Left ventricle myocardium inferior (tissue), 1 donor: ENCODE measurements around the gene EHHADH. TPM values are rescaled to one million over a fixed set of nuclear protein-coding genes. Genes with fewer than 3 reads are reported as not detected.

Experiments
- DNase-seq: peaks from one replicate; pipeline ENCODE4 v3.0.0-alpha.2; 2020
- H3K27ac ChIP-seq: fragments of 200-600 bp; replicated peaks from 2 replicates; pipeline ENCODE4 v1.8.0; 2021
- H3K27me3 ChIP-seq: fragments of 200-600 bp; 2 replicates; pipeline ENCODE4 v1.8.0; 2021; ENCODE audit warnings: low read depth
- H3K36me3 ChIP-seq: fragments of 200-600 bp; 2 replicates; pipeline ENCODE4 v1.8.0; 2021
- H3K4me1 ChIP-seq: fragments of 200-600 bp; 2 replicates; pipeline ENCODE4 v1.8.0; 2021
- H3K4me3 ChIP-seq: fragments of 200-600 bp; 2 replicates; pipeline ENCODE4 v1.8.0; 2021; ENCODE audit warnings: mild to moderate bottlenecking, moderate library complexity
- H3K9me3 ChIP-seq: fragments of 200-600 bp; replicated peaks from 2 replicates; pipeline ENCODE4 v1.8.0; 2021
- CTCF ChIP-seq: fragments of 200-600 bp; IDR thresholded peaks from 2 replicates; pipeline ENCODE4 v1.8.0; 2021; ENCODE audit warnings: antibody characterized with exemption, mild to moderate bottlenecking, borderline replicate concordance
- intact Hi-C: fragments of 100-400 bp; cut with micrococcal nuclease; formaldehyde crosslinking; loops from one replicate; pipeline ENCODE4 v1.11.0; 2022
- total RNA-seq: library from RNA; stranded (reverse); fragmentation: NEBNext Ultra II Directional; extraction: Animal tissue kit (Norgen Biotek cat#: 25700); gene quantifications from one replicate; pipeline ENCODE4 v1.2.1, GENCODE V29; 2021
- donor health status: DM: no; HTN: yes; CAD: no; lungs with severe emphysema.

The EHHADH gene
- total RNA-seq, 1 donor from 2014 or later = 20.1 TPM

GRCh38 chr3:185195652-185196051 lies 58.2 kb downstream of the EHHADH start:
- Histone ChIP-seq H3K27ac (no peak overlapping the region), H3K4me3 (no peak overlapping the region)
- intact Hi-C loops = no loop called here

GRCh38 chr3:185188816-185189215 lies 65.0 kb downstream of the EHHADH start:
- Histone ChIP-seq H3K4me1 (no peaks in the 10 kb centered on the region), H3K27me3 (no peaks in the 10 kb centered on the region), H3K9me3 (no peaks in the 10 kb centered on the region), H3K4me3 (no peak overlapping the region), H3K36me3 (peaks cover 25% of the 10 kb centered on the region), H3K27ac (no peak overlapping the region)
- intact Hi-C loops = no loop called here
- no peak for DNase-seq
- TF ChIP-seq CTCF = no peak

More at GRCh38 chr3:185195652-185196051, 58.2 kb downstream of the EHHADH start:
- peaks cover 25% of the 10 kb centered on the region for H3K36me3 ChIP-seq
- no peak for DNase-seq
- TF ChIP-seq CTCF = no peak
- no peaks in the 10 kb centered on the region for H3K27me3 ChIP-seq
- H3K4me1 ChIP-seq = no peaks in the 10 kb centered on the region
- no peaks in the 10 kb centered on the region for H3K9me3 ChIP-seq

- TF ChIP-seq CTCF = no peak
- intact Hi-C loops = no loop called here
- no peak overlapping the region for H3K27ac ChIP-seq
- DNase-seq = no peak
- H3K36me3 ChIP-seq = peaks cover 16% of the 10 kb centered on the region
- no peaks in the 10 kb centered on the region for H3K9me3 ChIP-seq
- H3K4me1 ChIP-seq = no peaks in the 10 kb centered on the region
- no peak overlapping the region for H3K4me3 ChIP-seq
- H3K27me3 ChIP-seq = peaks cover 2% of the 10 kb centered on the region
Measured at GRCh38 chr3:185187391-185187790, 66.5 kb downstream of the EHHADH start.

- peaks cover 10% of the 10 kb centered on the region for H3K4me1 ChIP-seq
- peak; percentile 79 for TF ChIP-seq CTCF
- no peaks in the 10 kb centered on the region for H3K36me3 ChIP-seq
- H3K9me3 ChIP-seq = no peaks in the 10 kb centered on the region
- H3K27ac ChIP-seq = no peak overlapping the region
- intact Hi-C loops = loop anchor here (2.0 kb wide), 1 partner anchor 302 kb away; no protein-coding TSS in a partner anchor
- peaks cover 35% of the 10 kb centered on the region for H3K27me3 ChIP-seq
- peak; percentile 20 for DNase-seq
- H3K4me3 ChIP-seq = no peak overlapping the region
Measured at GRCh38 chr3:185176750-185177359, 77.0 kb downstream of the EHHADH start.

- intact Hi-C loops = no loop called here
- Histone ChIP-seq H3K4me1 (peaks cover 10% of the 10 kb centered on the region), H3K4me3 (peak overlapping the region; percentile 39), H3K36me3 (no peaks in the 10 kb centered on the region), H3K27me3 (peaks cover 23% of the 10 kb centered on the region), H3K27ac (peak overlapping the region; percentile 78), H3K9me3 (no peaks in the 10 kb centered on the region)
- TF ChIP-seq CTCF = no peak
- DNase-seq = peak; percentile 73
Measured at GRCh38 chr3:185175370-185175987, 78.4 kb downstream of the EHHADH start.
